GM03348 (cell line): Measurements from ENCODE around the gene VGLL4.
"Not testable (repeated sequence)": the region's sequence is repeated elsewhere in the genome, so short reads cannot be mapped to it uniquely, and the experiment has no call there.

Experiments
- DNase-seq: peaks from one replicate; pipeline ENCODE4 v3.0.0; 2012; ENCODE audit warnings: low spot score

The VGLL4 gene

GRCh38 chr3:11583638-11584046 lies 60.1 kb downstream of the VGLL4 start:
- no peak for DNase-seq

- DNase-seq = no peak
Observed at GRCh38 chr3:11583235-11583634, 60.5 kb downstream of the VGLL4 start.

GRCh38 chr3:11582191-11582968 lies 61.3 kb downstream of the VGLL4 start:
- peak; percentile 85 for DNase-seq

GRCh38 chr3:11581237-11582190 lies 62.2 kb downstream of the VGLL4 start:
- DNase-seq = no peak

- no peak for DNase-seq
Observed at GRCh38 chr3:11580645-11581044, 63.1 kb downstream of the VGLL4 start.

GRCh38 chr3:11578169-11578568 lies 65.5 kb downstream of the VGLL4 start:
- no peak for DNase-seq

GRCh38 chr3:11576453-11576852 lies 67.3 kb downstream of the VGLL4 start:
- no peak for DNase-seq

GRCh38 chr3:11575677-11576076 lies 68.0 kb downstream of the VGLL4 start:
- no peak for DNase-seq

- no peak for DNase-seq
Observed at GRCh38 chr3:11574981-11575669, 68.6 kb downstream of the VGLL4 start.

GRCh38 chr3:11572660-11573059 lies 71.1 kb downstream of the VGLL4 start:
- not testable (repeated sequence) for DNase-seq

GRCh38 chr3:11570789-11571495 lies 72.8 kb downstream of the VGLL4 start:
- no peak for DNase-seq

- DNase-seq = peak; percentile 42
Observed at GRCh38 chr3:11570251-11570650, 73.5 kb downstream of the VGLL4 start.

- no peak for DNase-seq
Observed at GRCh38 chr3:11569156-11569741, 74.5 kb downstream of the VGLL4 start.

- peak; percentile 94 for DNase-seq
Observed at GRCh38 chr3:11568503-11569155, 75.1 kb downstream of the VGLL4 start.

- DNase-seq = peak; percentile 86
Observed at GRCh38 chr3:11567516-11568467, 75.9 kb downstream of the VGLL4 start.

GRCh38 chr3:11566916-11567315 lies 76.8 kb downstream of the VGLL4 start:
- DNase-seq = no peak

- no peak for DNase-seq
Observed at GRCh38 chr3:11566478-11566877, 77.2 kb downstream of the VGLL4 start.

- DNase-seq = no peak
Observed at GRCh38 chr3:11565932-11566331, 77.8 kb downstream of the VGLL4 start.

GRCh38 chr3:11565492-11565891 lies 78.2 kb downstream of the VGLL4 start:
- DNase-seq = no peak

GRCh38 chr3:11565072-11565471 lies 78.6 kb downstream of the VGLL4 start:
- no peak for DNase-seq
